Measurements from ENCODE around the gene TBPL2. TPM values are rescaled to one million over a fixed set of nuclear protein-coding genes. Genes with fewer than 3 reads are reported as not detected.

TBPL2 gene
- total RNA-seq, 1 experiment from 2014 or later, result not detected

DNA sequence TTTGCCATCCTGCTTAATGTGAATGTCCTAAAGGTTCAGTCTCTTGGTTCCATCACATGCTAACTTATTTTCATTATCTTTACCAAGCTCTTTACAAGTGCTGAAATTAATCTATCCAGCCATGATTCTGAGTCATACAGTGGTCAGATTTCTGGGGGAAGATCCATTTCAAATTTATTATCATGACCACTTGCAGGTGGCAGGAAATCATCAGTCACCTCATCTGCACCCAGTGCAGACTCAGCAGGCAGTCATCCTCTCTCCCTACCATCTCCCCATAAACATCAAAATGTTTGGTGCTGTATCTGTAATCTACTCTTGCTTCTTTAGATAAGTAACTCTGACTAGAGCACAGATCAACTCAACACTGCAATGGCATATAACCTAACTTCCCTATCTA lies 52.3 kb downstream of the TBPL2 start:
- Histone ChIP-seq H3K4me2 (ENCODE audit: low read length) (no peak overlapping the region), H3K9me2 (ENCODE audit: insufficient read depth) (no peaks in the 10 kb centered on the region), H2AFZ (ENCODE audit: low read depth, low read length, poor library complexity, severe bottlenecking) (no peak overlapping the region), H3K4me1 (ENCODE audit: control insufficient read depth in 1 of 2, insufficient read depth in 2 of 2, low read length in 2 of 2) (peaks cover 7 to 27% of the 10 kb centered on the region in 2 experiments), H3K9ac (ENCODE audit: low read length) (no peak overlapping the region), H3K36me3 (ENCODE audit: control insufficient read depth in 1 of 2, insufficient read depth in 2 of 2, low read length in 2 of 2) (peaks cover 0 to 4% of the 10 kb centered on the region in 2 experiments; a peak in 1 of 4 replicates), H3K9me3 (ENCODE audit: control insufficient read depth in 1 of 2, insufficient read depth in 1 of 2, low read depth in 1 of 2, low read length in 2 of 2) (no peaks in the 10 kb centered on the region), H3K79me2 (ENCODE audit: insufficient read depth, low read length) (no peaks in the 10 kb centered on the region), H3K27ac (ENCODE audit: low read depth, low read length) (no peak overlapping the region), H3K4me3 (replicated peaks in 1 of 2; ENCODE audit: low read depth in 1 of 2, low read length in 2 of 2) (no peak overlapping the region), H3K27me3 (ENCODE audit: insufficient read depth, low read length) (no peaks in the 10 kb centered on the region), H4K20me1 (ENCODE audit: insufficient read depth) (no peaks in the 10 kb centered on the region)
- BruUV-seq (replicated peaks), result no TSS peak
- POLR2A ChIA-PET, result no interaction called here
- intact Hi-C loops (cut with micrococcal nuclease), result no loop called here
- CTCF ChIA-PET, result no interaction called here
- no peak for TF ChIP-seq CBX3 (IDR thresholded peaks at IDR 0.05; ENCODE audit: low read depth)
- no peak for TF ChIP-seq ELF1 (IDR thresholded peaks at IDR 0.05; ENCODE audit: borderline replicate concordance, low read depth)
- TF ChIP-seq FOSL1 (IDR thresholded peaks at IDR 0.05; ENCODE audit: low read depth), result no peak
- no peak for TF ChIP-seq EZH2phosphoT487 (IDR thresholded peaks at IDR 0.05; ENCODE audit: borderline replicate concordance)
- RAD21 ChIA-PET (ENCODE audit: low non-redundant PET in 1 of 2, low total read pairs in 2 of 2, uncharacterized antibody in 2 of 2, unreplicated experiment in 2 of 2), result no interaction called here
- ATAC-seq (no peak), DNase-seq (ENCODE audit: low read depth, low spot score) (no peak)

DNA sequence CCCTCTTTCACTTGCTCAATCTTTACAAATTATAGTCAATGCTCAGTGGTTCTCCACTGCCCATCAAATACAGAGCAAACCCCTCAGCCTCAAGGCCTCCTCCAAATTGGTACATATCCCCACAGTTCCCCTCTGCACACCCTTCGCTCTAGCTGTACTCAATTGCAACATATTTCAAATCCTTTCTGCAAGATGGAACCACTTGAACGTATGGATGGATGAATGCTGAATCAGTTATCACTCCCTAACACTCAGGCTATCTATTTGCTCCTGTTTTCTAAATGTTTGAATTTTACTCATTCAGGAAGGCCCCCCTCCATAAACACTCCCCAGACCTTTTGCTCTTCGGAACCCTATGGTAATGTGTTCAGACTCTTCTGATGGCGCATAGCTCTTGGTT lies 53.3 kb downstream of the TBPL2 start:
- H3K79me2 ChIP-seq (ENCODE audit: insufficient read depth, low read length), result no peaks in the 10 kb centered on the region
- DNase-seq (ENCODE audit: low read depth, low spot score) (no peak), ATAC-seq (no peak)
- CTCF ChIA-PET, result no interaction called here
- POLR2A ChIA-PET, result no interaction called here
- no peak overlapping the region for H3K4me3 ChIP-seq (replicated peaks in 1 of 2; ENCODE audit: low read depth in 1 of 2, low read length in 2 of 2)
- intact Hi-C loops (cut with micrococcal nuclease), result no loop called here
- TF ChIP-seq ZNF274 (IDR thresholded peaks at IDR 0.05; ENCODE audit: low read depth, low read length) (no peak), CBX3 (IDR thresholded peaks at IDR 0.05; ENCODE audit: low read depth) (no peak), SIN3A (IDR thresholded peaks at IDR 0.05; ENCODE audit: low read depth) (no peak), TCF7L2 (IDR thresholded peaks at IDR 0.05; ENCODE audit: borderline replicate concordance, extremely low read depth, insufficient read depth, insufficient read length) (no peak), POLR2A (IDR thresholded peaks at IDR 0.05; ENCODE audit: borderline replicate concordance, extremely low read depth, insufficient read depth, insufficient read length) (no peak), POLR2AphosphoS5 (IDR thresholded peaks at IDR 0.05; ENCODE audit: low read depth, low read length) (no peak), CEBPB (IDR thresholded peaks at IDR 0.05; ENCODE audit: low read depth) (no peak), EGR1 (IDR thresholded peaks at IDR 0.05; ENCODE audit: low read depth) (no peak), RAD21 (IDR thresholded peaks at IDR 0.05; ENCODE audit: low read depth) (no peak)
- TF ChIP-seq, protein P1, sequence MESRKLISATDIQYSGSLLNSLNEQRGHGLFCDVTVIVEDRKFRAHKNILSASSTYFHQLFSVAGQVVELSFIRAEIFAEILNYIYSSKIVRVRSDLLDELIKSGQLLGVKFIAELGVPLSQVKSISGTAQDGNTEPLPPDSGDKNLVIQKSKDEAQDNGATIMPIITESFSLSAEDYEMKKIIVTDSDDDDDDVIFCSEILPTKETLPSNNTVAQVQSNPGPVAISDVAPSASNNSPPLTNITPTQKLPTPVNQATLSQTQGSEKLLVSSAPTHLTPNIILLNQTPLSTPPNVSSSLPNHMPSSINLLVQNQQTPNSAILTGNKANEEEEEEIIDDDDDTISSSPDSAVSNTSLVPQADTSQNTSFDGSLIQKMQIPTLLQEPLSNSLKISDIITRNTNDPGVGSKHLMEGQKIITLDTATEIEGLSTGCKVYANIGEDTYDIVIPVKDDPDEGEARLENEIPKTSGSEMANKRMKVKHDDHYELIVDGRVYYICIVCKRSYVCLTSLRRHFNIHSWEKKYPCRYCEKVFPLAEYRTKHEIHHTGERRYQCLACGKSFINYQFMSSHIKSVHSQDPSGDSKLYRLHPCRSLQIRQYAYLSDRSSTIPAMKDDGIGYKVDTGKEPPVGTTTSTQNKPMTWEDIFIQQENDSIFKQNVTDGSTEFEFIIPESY (IDR thresholded peaks at IDR 0.05; ENCODE audit: extremely low read depth, insufficient replicate concordance, low read length), result no peak
- TF ChIP-seq, protein P2, sequence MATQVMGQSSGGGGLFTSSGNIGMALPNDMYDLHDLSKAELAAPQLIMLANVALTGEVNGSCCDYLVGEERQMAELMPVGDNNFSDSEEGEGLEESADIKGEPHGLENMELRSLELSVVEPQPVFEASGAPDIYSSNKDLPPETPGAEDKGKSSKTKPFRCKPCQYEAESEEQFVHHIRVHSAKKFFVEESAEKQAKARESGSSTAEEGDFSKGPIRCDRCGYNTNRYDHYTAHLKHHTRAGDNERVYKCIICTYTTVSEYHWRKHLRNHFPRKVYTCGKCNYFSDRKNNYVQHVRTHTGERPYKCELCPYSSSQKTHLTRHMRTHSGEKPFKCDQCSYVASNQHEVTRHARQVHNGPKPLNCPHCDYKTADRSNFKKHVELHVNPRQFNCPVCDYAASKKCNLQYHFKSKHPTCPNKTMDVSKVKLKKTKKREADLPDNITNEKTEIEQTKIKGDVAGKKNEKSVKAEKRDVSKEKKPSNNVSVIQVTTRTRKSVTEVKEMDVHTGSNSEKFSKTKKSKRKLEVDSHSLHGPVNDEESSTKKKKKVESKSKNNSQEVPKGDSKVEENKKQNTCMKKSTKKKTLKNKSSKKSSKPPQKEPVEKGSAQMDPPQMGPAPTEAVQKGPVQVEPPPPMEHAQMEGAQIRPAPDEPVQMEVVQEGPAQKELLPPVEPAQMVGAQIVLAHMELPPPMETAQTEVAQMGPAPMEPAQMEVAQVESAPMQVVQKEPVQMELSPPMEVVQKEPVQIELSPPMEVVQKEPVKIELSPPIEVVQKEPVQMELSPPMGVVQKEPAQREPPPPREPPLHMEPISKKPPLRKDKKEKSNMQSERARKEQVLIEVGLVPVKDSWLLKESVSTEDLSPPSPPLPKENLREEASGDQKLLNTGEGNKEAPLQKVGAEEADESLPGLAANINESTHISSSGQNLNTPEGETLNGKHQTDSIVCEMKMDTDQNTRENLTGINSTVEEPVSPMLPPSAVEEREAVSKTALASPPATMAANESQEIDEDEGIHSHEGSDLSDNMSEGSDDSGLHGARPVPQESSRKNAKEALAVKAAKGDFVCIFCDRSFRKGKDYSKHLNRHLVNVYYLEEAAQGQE (IDR thresholded peaks at IDR 0.05; ENCODE audit: low read depth), result no peak
- TF ChIP-seq, protein P3, sequence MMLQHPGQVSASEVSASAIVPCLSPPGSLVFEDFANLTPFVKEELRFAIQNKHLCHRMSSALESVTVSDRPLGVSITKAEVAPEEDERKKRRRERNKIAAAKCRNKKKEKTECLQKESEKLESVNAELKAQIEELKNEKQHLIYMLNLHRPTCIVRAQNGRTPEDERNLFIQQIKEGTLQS (IDR thresholded peaks at IDR 0.05), result no peak
- H3K9ac ChIP-seq (ENCODE audit: low read length), result no peak overlapping the region
- H3K36me3 ChIP-seq (ENCODE audit: control insufficient read depth in 1 of 2, insufficient read depth in 2 of 2, low read length in 2 of 2), result peaks cover 0 to 4% of the 10 kb centered on the region in 2 experiments; a peak in 1 of 4 replicates
- H3K4me1 ChIP-seq (ENCODE audit: control insufficient read depth in 1 of 2, insufficient read depth in 2 of 2, low read length in 2 of 2), result peaks cover 12 to 31% of the 10 kb centered on the region in 2 experiments
- H3K27me3 ChIP-seq (ENCODE audit: insufficient read depth, low read length), result no peaks in the 10 kb centered on the region
- no peak overlapping the region for H3K4me2 ChIP-seq (ENCODE audit: low read length)
- no peaks in the 10 kb centered on the region for H3K9me3 ChIP-seq (ENCODE audit: control insufficient read depth in 1 of 2, insufficient read depth in 1 of 2, low read depth in 1 of 2, low read length in 2 of 2)
- H4K20me1 ChIP-seq (ENCODE audit: insufficient read depth), result no peaks in the 10 kb centered on the region
- H3K27ac ChIP-seq (ENCODE audit: low read depth, low read length), result no peak overlapping the region
- RAD21 ChIA-PET (ENCODE audit: low non-redundant PET in 1 of 2, low total read pairs in 2 of 2, uncharacterized antibody in 2 of 2, unreplicated experiment in 2 of 2), result no interaction called here
- no peaks in the 10 kb centered on the region for H3K9me2 ChIP-seq (ENCODE audit: insufficient read depth)
- H2AFZ ChIP-seq (ENCODE audit: low read depth, low read length, poor library complexity, severe bottlenecking), result no peak overlapping the region
- no TSS peak for BruUV-seq (replicated peaks)
